Lower leg skin (tissue), 4 donors: ENCODE results near the gene SEC61A1. TPM values are rescaled to one million over a fixed set of nuclear protein-coding genes. Genes with fewer than 3 reads are reported as not detected.

Experiments
- DNase-seq, 2 donors: peaks; one replicate each; pipeline ENCODE4 v3.0.0-alpha.2; 2019; ENCODE audit warnings: low spot score in 2 of 2
- H3K4me3 ChIP-seq: fragments of 200-600 bp; sonication (generic); 2 replicates; pipeline ENCODE4 v1.5.1; 2017; ENCODE audit warnings: mild to moderate bottlenecking, low read depth; ENCODE audit not compliant: poor library complexity, severe bottlenecking
- POLR2A ChIP-seq, 2 donors: fragments of 450-650 bp; IDR thresholded peaks; one replicate each; pipeline ENCODE4 v1.6.1; 2016 to 2017; ENCODE audit warnings: antibody characterized with exemption in 2 of 2, mild to moderate bottlenecking in 1 of 2, moderate library complexity in 1 of 2
- WGBS, 2 donors: methylation state at CpG; one replicate each; pipeline ENCODE4 v1.1.5; 2018; 5-methylcytosine and 5-hydroxymethylcytosine counted together
- intact Hi-C: fragments of 100-400 bp; cut with DNase I; formaldehyde crosslinking; loops from one replicate; pipeline ENCODE4 v1.15.0; 2023; ENCODE audit warnings: low total_unique reads
- total RNA-seq, 4 donors: library from RNA; depleted of rRNA; stranded (reverse); fragments of >200 nt; gene quantifications; one replicate each; pipeline ENCODE4 v1.1.0, GENCODE V29; 2016
- TF ChIP-seq, protein P1 (sequence below), 3 donors: fragments of 450-650 bp; IDR thresholded peaks; one replicate each; pipeline ENCODE4 v1.5.1; 2016; ENCODE audit warnings: antibody characterized with exemption in 3 of 3, mild to moderate bottlenecking in 3 of 3, moderate library complexity in 2 of 3

SEC61A1 gene
- total RNA-seq, 4 donors from 2014 or later: 53.3 to 120 (median 88.9) TPM

DNA sequence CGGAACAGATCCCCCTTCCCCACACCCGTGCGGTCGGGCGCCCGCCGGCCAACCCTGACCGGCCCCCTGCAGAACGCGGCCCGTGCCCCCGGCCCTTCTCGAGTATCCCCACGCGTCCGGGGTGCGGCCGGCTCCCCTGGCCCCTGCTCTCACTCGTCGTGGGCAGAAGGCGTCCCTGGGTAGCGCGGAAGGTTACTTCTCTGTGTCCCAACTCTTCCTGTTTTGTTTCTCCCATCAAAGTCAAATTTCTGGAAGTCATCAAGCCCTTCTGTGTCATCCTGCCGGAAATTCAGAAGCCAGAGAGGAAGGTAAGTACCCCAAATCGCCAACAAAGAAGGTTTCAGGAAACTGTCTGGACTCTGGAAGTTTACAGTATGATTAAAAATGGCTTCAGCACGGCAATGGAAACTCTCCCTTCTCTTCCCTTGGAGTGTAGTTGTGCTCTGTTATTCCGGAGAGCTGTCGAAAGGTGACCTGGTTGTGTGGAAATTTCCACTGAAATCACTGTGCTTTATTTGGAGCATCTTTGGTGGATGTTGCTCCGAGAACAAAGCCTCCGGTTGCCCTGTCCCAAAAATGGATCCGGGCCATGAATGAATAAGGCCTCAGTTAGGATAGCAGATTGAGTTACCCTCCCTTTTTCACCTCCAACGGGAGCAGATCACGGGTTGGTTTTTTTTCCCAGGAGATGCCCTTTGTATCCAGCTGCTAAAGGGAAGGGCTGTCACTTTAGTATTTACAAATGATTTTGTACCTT is 536 bp downstream of the SEC61A1 start:
- DNase-seq: no peak
- intact Hi-C loops: no loop called here

DNA sequence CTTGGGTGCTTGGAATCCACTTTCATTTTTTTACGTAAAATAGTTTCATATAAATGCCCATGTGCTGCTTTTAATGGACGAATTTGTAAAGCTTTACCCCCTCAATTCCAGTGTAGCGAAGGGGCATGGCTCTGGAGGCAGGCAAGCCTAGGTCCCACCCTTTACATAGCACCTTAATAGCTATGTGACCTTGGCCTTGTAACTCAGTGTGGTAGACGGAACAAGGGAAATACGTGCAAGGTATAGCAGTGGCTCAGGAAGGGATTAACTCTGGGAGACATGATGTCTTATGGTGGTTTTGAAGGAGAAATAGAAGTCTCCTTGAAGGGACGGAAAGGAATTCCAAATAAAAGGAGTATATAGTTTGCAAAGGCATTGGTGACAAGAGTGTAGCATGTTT is 1.4 kb downstream of the SEC61A1 start:
- TF ChIP-seq, protein P1, sequence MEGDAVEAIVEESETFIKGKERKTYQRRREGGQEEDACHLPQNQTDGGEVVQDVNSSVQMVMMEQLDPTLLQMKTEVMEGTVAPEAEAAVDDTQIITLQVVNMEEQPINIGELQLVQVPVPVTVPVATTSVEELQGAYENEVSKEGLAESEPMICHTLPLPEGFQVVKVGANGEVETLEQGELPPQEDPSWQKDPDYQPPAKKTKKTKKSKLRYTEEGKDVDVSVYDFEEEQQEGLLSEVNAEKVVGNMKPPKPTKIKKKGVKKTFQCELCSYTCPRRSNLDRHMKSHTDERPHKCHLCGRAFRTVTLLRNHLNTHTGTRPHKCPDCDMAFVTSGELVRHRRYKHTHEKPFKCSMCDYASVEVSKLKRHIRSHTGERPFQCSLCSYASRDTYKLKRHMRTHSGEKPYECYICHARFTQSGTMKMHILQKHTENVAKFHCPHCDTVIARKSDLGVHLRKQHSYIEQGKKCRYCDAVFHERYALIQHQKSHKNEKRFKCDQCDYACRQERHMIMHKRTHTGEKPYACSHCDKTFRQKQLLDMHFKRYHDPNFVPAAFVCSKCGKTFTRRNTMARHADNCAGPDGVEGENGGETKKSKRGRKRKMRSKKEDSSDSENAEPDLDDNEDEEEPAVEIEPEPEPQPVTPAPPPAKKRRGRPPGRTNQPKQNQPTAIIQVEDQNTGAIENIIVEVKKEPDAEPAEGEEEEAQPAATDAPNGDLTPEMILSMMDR (IDR thresholded peaks at IDR 0.05): no peak
- no peak overlapping the region for H3K4me3 ChIP-seq
- WGBS, 2 donors: 62 to 63% methylated on average over 6 of the region's 6 CpGs
- DNase-seq: no peak
- intact Hi-C loops: no loop called here

More for the DNA sequence above, 536 bp downstream of the SEC61A1 start:
- no peak for TF ChIP-seq POLR2A (IDR thresholded peaks at IDR 0.05)
- TF ChIP-seq, protein P1 (IDR thresholded peaks at IDR 0.05): no peak
- peak overlapping the region; percentile 95 for H3K4me3 ChIP-seq
- WGBS, 2 donors: 1% methylated on average over 30 to 33 of the region's 33 CpGs

GRCh38 chr3:128054367-128054766 is 2.1 kb downstream of the SEC61A1 start:
- intact Hi-C loops: no loop called here
- no peak overlapping the region for H3K4me3 ChIP-seq
- no peak for DNase-seq
- 56 to 60% methylated on average over 3 of the region's 3 CpGs for WGBS, 2 donors
- TF ChIP-seq POLR2A (IDR thresholded peaks at IDR 0.05): no peak
- TF ChIP-seq, protein P1 (IDR thresholded peaks at IDR 0.05): no peak

- 81 to 82% methylated on average over 4 of the region's 4 CpGs for WGBS, 2 donors
- intact Hi-C loops: no loop called here
- no peak for DNase-seq
- TF ChIP-seq POLR2A (IDR thresholded peaks at IDR 0.05): no peak
- TF ChIP-seq, protein P1 (IDR thresholded peaks at IDR 0.05): no peak
- no peak overlapping the region for H3K4me3 ChIP-seq
These were observed 4.0 kb downstream of the SEC61A1 start for GRCh38 chr3:128056258-128056657.

GRCh38 chr3:128060473-128061381 is 8.5 kb downstream of the SEC61A1 start:
- intact Hi-C loops: no loop called here
- WGBS, 2 donors: 58 to 63% methylated on average over 11 of the region's 11 CpGs
- DNase-seq: no peak

More at GRCh38 chr3:128060473-128061381, 8.5 kb downstream of the SEC61A1 start:
- TF ChIP-seq POLR2A (IDR thresholded peaks at IDR 0.05): no peak
- TF ChIP-seq, protein P1 (IDR thresholded peaks at IDR 0.05): no peak
- H3K4me3 ChIP-seq: no peak overlapping the region
